ENCODE results near the gene AMBRA1.

DNA sequence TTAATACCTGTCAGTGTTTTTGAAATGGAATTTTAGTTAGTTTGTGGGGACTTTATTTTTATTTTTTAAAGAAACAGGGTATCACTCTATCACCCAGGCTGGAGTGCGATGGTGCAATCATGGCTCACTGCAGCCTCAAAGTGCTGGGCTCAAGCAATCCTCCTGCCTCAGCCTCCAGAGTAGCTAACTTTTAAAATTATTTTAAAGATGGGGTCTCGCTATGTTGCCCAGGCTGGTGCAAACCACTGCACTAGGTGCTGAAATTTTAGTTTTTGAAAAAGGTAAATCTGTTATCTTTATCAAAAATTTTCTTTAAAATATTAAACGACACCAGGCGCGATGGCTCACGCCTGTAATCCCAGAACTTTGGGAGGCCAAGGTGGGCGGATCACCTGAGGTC is 42.6 kb downstream of the AMBRA1 start:
- no peak for TF ChIP-seq CTCF (IDR thresholded peaks at IDR 0.05; ENCODE audit: insufficient read depth, low read length)
- no peak for TF ChIP-seq POLR2AphosphoS5 (IDR thresholded peaks at IDR 0.05; ENCODE audit: low read depth)
